ENCODE data around the gene SLC7A1.

DNA sequence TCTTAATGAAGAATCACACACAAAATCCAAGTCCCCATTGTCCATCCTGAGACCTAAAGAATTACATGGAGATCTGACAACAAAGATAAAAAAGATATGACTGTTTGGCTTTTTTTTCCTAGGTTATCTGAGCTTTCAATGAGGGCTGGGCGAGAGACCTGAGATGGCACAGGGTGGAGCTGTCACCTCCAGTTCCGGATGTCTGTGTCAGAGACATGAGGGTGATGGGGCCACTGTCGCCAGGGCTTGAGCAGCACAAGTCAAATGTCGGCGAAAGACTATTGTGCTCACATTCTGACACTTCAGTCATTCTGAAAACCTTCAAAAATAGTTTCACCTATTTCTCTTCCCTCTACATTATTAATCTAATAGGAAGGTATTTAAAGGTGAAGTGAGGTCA, 65.7 kb downstream of the SLC7A1 start:
- no peak for TF ChIP-seq EZH2phosphoT487 (IDR thresholded peaks at IDR 0.05; ENCODE audit: unreplicated experiment)
- TF ChIP-seq, protein P1, sequence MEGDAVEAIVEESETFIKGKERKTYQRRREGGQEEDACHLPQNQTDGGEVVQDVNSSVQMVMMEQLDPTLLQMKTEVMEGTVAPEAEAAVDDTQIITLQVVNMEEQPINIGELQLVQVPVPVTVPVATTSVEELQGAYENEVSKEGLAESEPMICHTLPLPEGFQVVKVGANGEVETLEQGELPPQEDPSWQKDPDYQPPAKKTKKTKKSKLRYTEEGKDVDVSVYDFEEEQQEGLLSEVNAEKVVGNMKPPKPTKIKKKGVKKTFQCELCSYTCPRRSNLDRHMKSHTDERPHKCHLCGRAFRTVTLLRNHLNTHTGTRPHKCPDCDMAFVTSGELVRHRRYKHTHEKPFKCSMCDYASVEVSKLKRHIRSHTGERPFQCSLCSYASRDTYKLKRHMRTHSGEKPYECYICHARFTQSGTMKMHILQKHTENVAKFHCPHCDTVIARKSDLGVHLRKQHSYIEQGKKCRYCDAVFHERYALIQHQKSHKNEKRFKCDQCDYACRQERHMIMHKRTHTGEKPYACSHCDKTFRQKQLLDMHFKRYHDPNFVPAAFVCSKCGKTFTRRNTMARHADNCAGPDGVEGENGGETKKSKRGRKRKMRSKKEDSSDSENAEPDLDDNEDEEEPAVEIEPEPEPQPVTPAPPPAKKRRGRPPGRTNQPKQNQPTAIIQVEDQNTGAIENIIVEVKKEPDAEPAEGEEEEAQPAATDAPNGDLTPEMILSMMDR (conservative IDR thresholded peaks at IDR 0.05; ENCODE audit: low read depth in 2 of 2), result no peak
- no peak for TF ChIP-seq POLR2AphosphoS5 (IDR thresholded peaks at IDR 0.05; ENCODE audit: low read depth)
- no peak for TF ChIP-seq JUNB (IDR thresholded peaks at IDR 0.05; ENCODE audit: unreplicated experiment)
- TF ChIP-seq, protein P2, sequence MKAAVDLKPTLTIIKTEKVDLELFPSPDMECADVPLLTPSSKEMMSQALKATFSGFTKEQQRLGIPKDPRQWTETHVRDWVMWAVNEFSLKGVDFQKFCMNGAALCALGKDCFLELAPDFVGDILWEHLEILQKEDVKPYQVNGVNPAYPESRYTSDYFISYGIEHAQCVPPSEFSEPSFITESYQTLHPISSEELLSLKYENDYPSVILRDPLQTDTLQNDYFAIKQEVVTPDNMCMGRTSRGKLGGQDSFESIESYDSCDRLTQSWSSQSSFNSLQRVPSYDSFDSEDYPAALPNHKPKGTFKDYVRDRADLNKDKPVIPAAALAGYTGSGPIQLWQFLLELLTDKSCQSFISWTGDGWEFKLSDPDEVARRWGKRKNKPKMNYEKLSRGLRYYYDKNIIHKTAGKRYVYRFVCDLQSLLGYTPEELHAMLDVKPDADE (IDR thresholded peaks at IDR 0.05), result no peak
- no peak for TF ChIP-seq EZH2 (IDR thresholded peaks at IDR 0.05; ENCODE audit: low read depth, unreplicated experiment)
- TF ChIP-seq, protein P3, sequence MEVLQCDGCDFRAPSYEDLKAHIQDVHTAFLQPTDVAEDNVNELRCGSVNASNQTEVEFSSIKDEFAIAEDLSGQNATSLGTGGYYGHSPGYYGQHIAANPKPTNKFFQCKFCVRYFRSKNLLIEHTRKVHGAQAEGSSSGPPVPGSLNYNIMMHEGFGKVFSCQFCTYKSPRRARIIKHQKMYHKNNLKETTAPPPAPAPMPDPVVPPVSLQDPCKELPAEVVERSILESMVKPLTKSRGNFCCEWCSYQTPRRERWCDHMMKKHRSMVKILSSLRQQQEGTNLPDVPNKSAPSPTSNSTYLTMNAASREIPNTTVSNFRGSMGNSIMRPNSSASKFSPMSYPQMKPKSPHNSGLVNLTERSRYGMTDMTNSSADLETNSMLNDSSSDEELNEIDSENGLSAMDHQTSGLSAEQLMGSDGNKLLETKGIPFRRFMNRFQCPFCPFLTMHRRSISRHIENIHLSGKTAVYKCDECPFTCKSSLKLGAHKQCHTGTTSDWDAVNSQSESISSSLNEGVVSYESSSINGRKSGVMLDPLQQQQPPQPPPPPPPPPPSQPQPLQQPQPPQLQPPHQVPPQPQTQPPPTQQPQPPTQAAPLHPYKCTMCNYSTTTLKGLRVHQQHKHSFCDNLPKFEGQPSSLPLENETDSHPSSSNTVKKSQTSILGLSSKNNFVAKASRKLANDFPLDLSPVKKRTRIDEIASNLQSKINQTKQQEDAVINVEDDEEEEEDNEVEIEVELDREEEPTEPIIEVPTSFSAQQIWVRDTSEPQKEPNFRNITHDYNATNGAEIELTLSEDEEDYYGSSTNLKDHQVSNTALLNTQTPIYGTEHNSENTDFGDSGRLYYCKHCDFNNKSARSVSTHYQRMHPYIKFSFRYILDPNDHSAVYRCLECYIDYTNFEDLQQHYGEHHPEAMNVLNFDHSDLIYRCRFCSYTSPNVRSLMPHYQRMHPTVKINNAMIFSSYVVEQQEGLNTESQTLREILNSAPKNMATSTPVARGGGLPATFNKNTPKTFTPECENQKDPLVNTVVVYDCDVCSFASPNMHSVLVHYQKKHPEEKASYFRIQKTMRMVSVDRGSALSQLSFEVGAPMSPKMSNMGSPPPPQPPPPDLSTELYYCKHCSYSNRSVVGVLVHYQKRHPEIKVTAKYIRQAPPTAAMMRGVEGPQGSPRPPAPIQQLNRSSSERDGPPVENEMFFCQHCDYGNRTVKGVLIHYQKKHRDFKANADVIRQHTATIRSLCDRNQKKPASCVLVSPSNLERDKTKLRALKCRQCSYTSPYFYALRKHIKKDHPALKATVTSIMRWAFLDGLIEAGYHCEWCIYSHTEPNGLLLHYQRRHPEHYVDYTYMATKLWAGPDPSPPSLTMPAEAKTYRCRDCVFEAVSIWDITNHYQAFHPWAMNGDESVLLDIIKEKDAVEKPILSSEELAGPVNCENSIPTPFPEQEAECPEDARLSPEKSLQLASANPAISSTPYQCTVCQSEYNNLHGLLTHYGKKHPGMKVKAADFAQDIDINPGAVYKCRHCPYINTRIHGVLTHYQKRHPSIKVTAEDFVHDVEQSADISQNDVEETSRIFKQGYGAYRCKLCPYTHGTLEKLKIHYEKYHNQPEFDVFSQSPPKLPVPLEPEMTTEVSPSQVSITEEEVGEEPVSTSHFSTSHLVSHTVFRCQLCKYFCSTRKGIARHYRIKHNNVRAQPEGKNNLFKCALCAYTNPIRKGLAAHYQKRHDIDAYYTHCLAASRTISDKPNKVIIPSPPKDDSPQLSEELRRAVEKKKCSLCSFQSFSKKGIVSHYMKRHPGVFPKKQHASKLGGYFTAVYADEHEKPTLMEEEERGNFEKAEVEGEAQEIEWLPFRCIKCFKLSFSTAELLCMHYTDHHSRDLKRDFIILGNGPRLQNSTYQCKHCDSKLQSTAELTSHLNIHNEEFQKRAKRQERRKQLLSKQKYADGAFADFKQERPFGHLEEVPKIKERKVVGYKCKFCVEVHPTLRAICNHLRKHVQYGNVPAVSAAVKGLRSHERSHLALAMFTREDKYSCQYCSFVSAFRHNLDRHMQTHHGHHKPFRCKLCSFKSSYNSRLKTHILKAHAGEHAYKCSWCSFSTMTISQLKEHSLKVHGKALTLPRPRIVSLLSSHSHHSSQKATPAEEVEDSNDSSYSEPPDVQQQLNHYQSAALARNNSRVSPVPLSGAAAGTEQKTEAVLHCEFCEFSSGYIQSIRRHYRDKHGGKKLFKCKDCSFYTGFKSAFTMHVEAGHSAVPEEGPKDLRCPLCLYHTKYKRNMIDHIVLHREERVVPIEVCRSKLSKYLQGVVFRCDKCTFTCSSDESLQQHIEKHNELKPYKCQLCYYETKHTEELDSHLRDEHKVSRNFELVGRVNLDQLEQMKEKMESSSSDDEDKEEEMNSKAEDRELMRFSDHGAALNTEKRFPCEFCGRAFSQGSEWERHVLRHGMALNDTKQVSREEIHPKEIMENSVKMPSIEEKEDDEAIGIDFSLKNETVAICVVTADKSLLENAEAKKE (CRISPR knock-in tag; IDR thresholded peaks at IDR 0.05), result no peak
- TF ChIP-seq, protein P4, sequence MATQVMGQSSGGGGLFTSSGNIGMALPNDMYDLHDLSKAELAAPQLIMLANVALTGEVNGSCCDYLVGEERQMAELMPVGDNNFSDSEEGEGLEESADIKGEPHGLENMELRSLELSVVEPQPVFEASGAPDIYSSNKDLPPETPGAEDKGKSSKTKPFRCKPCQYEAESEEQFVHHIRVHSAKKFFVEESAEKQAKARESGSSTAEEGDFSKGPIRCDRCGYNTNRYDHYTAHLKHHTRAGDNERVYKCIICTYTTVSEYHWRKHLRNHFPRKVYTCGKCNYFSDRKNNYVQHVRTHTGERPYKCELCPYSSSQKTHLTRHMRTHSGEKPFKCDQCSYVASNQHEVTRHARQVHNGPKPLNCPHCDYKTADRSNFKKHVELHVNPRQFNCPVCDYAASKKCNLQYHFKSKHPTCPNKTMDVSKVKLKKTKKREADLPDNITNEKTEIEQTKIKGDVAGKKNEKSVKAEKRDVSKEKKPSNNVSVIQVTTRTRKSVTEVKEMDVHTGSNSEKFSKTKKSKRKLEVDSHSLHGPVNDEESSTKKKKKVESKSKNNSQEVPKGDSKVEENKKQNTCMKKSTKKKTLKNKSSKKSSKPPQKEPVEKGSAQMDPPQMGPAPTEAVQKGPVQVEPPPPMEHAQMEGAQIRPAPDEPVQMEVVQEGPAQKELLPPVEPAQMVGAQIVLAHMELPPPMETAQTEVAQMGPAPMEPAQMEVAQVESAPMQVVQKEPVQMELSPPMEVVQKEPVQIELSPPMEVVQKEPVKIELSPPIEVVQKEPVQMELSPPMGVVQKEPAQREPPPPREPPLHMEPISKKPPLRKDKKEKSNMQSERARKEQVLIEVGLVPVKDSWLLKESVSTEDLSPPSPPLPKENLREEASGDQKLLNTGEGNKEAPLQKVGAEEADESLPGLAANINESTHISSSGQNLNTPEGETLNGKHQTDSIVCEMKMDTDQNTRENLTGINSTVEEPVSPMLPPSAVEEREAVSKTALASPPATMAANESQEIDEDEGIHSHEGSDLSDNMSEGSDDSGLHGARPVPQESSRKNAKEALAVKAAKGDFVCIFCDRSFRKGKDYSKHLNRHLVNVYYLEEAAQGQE (IDR thresholded peaks at IDR 0.05; ENCODE audit: unreplicated experiment), result no peak
- no peak for TF ChIP-seq ZNF114 (CRISPR knock-in tag; IDR thresholded peaks at IDR 0.05)
- no peak for TF ChIP-seq CREB1 (CRISPR knock-in tag; IDR thresholded peaks at IDR 0.05; ENCODE audit: low read depth)
- TF ChIP-seq STAT1 (IDR thresholded peaks at IDR 0.05; ENCODE audit: unreplicated experiment), result no peak
